Measurements from ENCODE around the gene PPP6R2. TPM values are rescaled to one million over a fixed set of nuclear protein-coding genes. Genes with fewer than 3 reads are reported as not detected.

PPP6R2 gene
- total and polyA plus RNA-seq, 2 of the 8 experiments (the other 6 are each of a cell fraction or from before 2014, with no cell fraction given), result 25.0 to 32.2 TPM

GRCh38 chr22:50320671-50321325 lies 22.3 kb upstream of the PPP6R2 start:
- no peaks in the 10 kb centered on the region for H4K20me1 ChIP-seq (replicated peaks in 1 of 2; ENCODE audit: control insufficient read depth in 1 of 2, insufficient read depth in 2 of 2, low read length in 2 of 2)
- H2AK5ac ChIP-seq (ENCODE audit: low read depth, low read length), result no peak overlapping the region
- TF ChIP-seq TAF1 (IDR thresholded peaks at IDR 0.05; ENCODE audit: low read depth, low read length) (no peak), ZNF274 (IDR thresholded peaks at IDR 0.05; ENCODE audit: borderline replicate concordance, extremely low read depth, low read length) (no peak), MAFK (IDR thresholded peaks at IDR 0.05; ENCODE audit: low read depth, low read length) (no peak), BCL11A (IDR thresholded peaks at IDR 0.05; ENCODE audit: low read depth in 2 of 2, low read length in 2 of 2) (no peak), RNF2 (IDR thresholded peaks at IDR 0.05; ENCODE audit: borderline replicate concordance, low read depth, low read length, missing control alignments, poor library complexity, severe bottlenecking) (no peak), BACH1 (IDR thresholded peaks at IDR 0.05; ENCODE audit: low read length) (no peak), EP300 (IDR thresholded peaks at IDR 0.05; ENCODE audit: borderline replicate concordance in 1 of 2, low read depth in 2 of 2, low read length in 2 of 2) (no peak), JUN (IDR thresholded peaks at IDR 0.05; ENCODE audit: low read depth, low read length) (no peak), CBX8 (IDR thresholded peaks at IDR 0.05; ENCODE audit: borderline replicate concordance, low read depth, low read length) (no peak)
- H3K79me1 ChIP-seq (ENCODE audit: low read depth, low read length), result no peaks in the 10 kb centered on the region
- H3K27me3 ChIP-seq (replicated peaks in 1 of 4; ENCODE audit: control insufficient read depth in 3 of 4, extremely low read depth in 1 of 4, insufficient read depth in 3 of 4, low read length in 3 of 4), result peaks cover 0 to 3% (median 2%) of the 10 kb centered on the region in 4 experiments; a peak in 5 of 7 replicates
- DNase-seq (ENCODE audit: low read depth in 1 of 2, low spot score in 2 of 2) (no peak), FAIRE-seq (no peak)
- H3K9me3 ChIP-seq (ENCODE audit: insufficient read depth in 2 of 2, low read depth in 1 of 2, low read length in 1 of 2), result no peaks in the 10 kb centered on the region
- no peak overlapping the region for H2BK12ac ChIP-seq (ENCODE audit: low read depth, low read length)
- H2BK5ac ChIP-seq (ENCODE audit: low read depth, low read length), result no peak overlapping the region
- no peaks in the 10 kb centered on the region for H3K23me2 ChIP-seq (ENCODE audit: low read depth, low read length)
- no peak overlapping the region for H3K4me2 ChIP-seq (ENCODE audit: insufficient read depth in 1 of 2, low read depth in 2 of 2, low read length in 2 of 2)
- H3K27ac ChIP-seq (ENCODE audit: low read depth, low read length), result no peak overlapping the region
- H3K4me3 ChIP-seq (ENCODE audit: extremely low read depth in 1 of 4, insufficient read depth in 2 of 4, low read depth in 3 of 4, low read length in 4 of 4), result no peak overlapping the region
- H2BK20ac ChIP-seq (ENCODE audit: low read length), result no peak overlapping the region
- no peak overlapping the region for H2AFZ ChIP-seq (ENCODE audit: low read length)
- CTCF ChIA-PET (ENCODE audit: partially characterized antibody), result interaction anchor here (0.6 to 2.3 kb wide), 6 partner anchors 12 to 152 kb away, joined by 3 to 10 read pairs (median 4); no protein-coding TSS in a partner anchor
- no peak overlapping the region for H4K5ac ChIP-seq (ENCODE audit: insufficient read length, low read depth, low read length)
- no peak overlapping the region for H2BK15ac ChIP-seq (ENCODE audit: low read length)
- H4K91ac ChIP-seq (replicated peaks; ENCODE audit: insufficient read length, low read length), result no peak overlapping the region
- H4K8ac ChIP-seq (ENCODE audit: extremely low read depth, insufficient read depth, low read length), result no peak overlapping the region
- POLR2A ChIA-PET (ENCODE audit: partially characterized antibody), result interaction anchor here (1.1 to 1.9 kb wide), 5 partner anchors 12 to 59 kb away, joined by 3 to 6 read pairs (median 3); partner anchors contain the start of gene MAPK12
- H3K56ac ChIP-seq (replicated peaks; ENCODE audit: insufficient read length, low read depth, low read length), result no peak overlapping the region
- WGBS, 2 experiments (ENCODE audit: extremely low coverage in 1 of 2, insufficient coverage in 1 of 2, insufficient read length in 1 of 2, insufficient replicate concordance in 2 of 2, low coverage in 1 of 2, low lambda C conversion rate in 2 of 2, missing lambda C conversion rate in 1 of 2), result 81% methylated on average over 10 of the region's 10 CpGs; no CpG with 5 or more reads in 1 of the 2 experiments
- no peak overlapping the region for H2BK120ac ChIP-seq (replicated peaks; ENCODE audit: low read depth, low read length)
- H3K9ac ChIP-seq (replicated peaks in 1 of 4; ENCODE audit: extremely low read depth in 1 of 4, low read depth in 3 of 4, low read length in 3 of 4), result no peak overlapping the region
- no peak overlapping the region for H3K23ac ChIP-seq (ENCODE audit: insufficient read length)
- no peak overlapping the region for H3K18ac ChIP-seq (ENCODE audit: extremely low read depth, low read length)
- no peak overlapping the region for H3K14ac ChIP-seq (ENCODE audit: insufficient read length)
- H3K4ac ChIP-seq (replicated peaks; ENCODE audit: insufficient read length, low read depth, low read length), result no peak overlapping the region
- H3K36me3 ChIP-seq (ENCODE audit: control insufficient read depth in 2 of 4, insufficient read depth in 4 of 4, low read length in 3 of 4), result no peaks in the 10 kb centered on the region
- no peaks in the 10 kb centered on the region; a peak in 1 of 7 replicates for H3K4me1 ChIP-seq (replicated peaks in 1 of 4; ENCODE audit: control insufficient read depth in 3 of 4, insufficient read depth in 4 of 4, low read length in 3 of 4)
- no peaks in the 10 kb centered on the region for H3K79me2 ChIP-seq (ENCODE audit: control insufficient read depth in 1 of 2, insufficient read depth in 2 of 2, low read length in 2 of 2)
